Measurements from ENCODE around the gene SRCAP.
"Not testable (repeated sequence)": the region's sequence is repeated elsewhere in the genome, so short reads cannot be mapped to it uniquely, and the experiment has no call there.

The SRCAP gene

GRCh38 chr16:30699615-30700099 lies 686 bp downstream of the SRCAP start:
- DNase-seq = no peak

GRCh38 chr16:30700491-30700890 lies 1.5 kb downstream of the SRCAP start:
- no peak for DNase-seq

- DNase-seq = no peak
These were observed 2.0 kb downstream of the SRCAP start for GRCh38 chr16:30700971-30701370.

- not testable (repeated sequence) for DNase-seq
These were observed 4.1 kb downstream of the SRCAP start for GRCh38 chr16:30703071-30703470.

- DNase-seq = no peak
These were observed 5.0 kb downstream of the SRCAP start for GRCh38 chr16:30703971-30704370.

- DNase-seq = no peak
These were observed 7.1 kb downstream of the SRCAP start for GRCh38 chr16:30706046-30706445.

- DNase-seq = no peak
These were observed 12.0 kb downstream of the SRCAP start for GRCh38 chr16:30710971-30711370.

GRCh38 chr16:30711712-30712111 lies 12.7 kb downstream of the SRCAP start:
- no peak for DNase-seq

GRCh38 chr16:30715750-30716445 lies 16.9 kb downstream of the SRCAP start:
- peak; percentile 50 for DNase-seq

- DNase-seq = no peak
These were observed 21.1 kb downstream of the SRCAP start for GRCh38 chr16:30720086-30720485.

- DNase-seq = no peak
These were observed 21.7 kb downstream of the SRCAP start for GRCh38 chr16:30720694-30721093.

- no peak for DNase-seq
These were observed 22.2 kb downstream of the SRCAP start for GRCh38 chr16:30721167-30721566.

- DNase-seq = no peak
These were observed 22.6 kb downstream of the SRCAP start for GRCh38 chr16:30721606-30722005.

GRCh38 chr16:30722443-30722842 lies 23.5 kb downstream of the SRCAP start:
- no peak for DNase-seq

GRCh38 chr16:30722916-30723315 lies 23.9 kb downstream of the SRCAP start:
- no peak for DNase-seq

- no peak for DNase-seq
These were observed 24.9 kb downstream of the SRCAP start for GRCh38 chr16:30723725-30724355.

GRCh38 chr16:30724641-30725417 lies 25.9 kb downstream of the SRCAP start:
- DNase-seq = no peak

- DNase-seq = no peak
These were observed 26.4 kb downstream of the SRCAP start for GRCh38 chr16:30725418-30725792.

GRCh38 chr16:30728321-30728720 lies 29.4 kb downstream of the SRCAP start:
- no peak for DNase-seq

GRCh38 chr16:30728899-30729672 lies 30.1 kb downstream of the SRCAP start:
- no peak for DNase-seq

- no peak for DNase-seq
These were observed 32.4 kb downstream of the SRCAP start for GRCh38 chr16:30731411-30731810.

- no peak for DNase-seq
These were observed 38.2 kb downstream of the SRCAP start for GRCh38 chr16:30736995-30737793.

Data from CD4-positive, alpha-beta T cell treated with Interleukin-6 for 4 hours (primary cell).